K562 (cell line): ENCODE measurements around the gene PGLYRP4. TPM values are rescaled to one million over a fixed set of nuclear protein-coding genes. Genes with fewer than 3 reads are reported as not detected.

ENCODE experiments used
- ATAC-seq: fragments of 200-7000 bp; cut with Tn5 transposase; 3 replicates; pipeline ENCODE4 v1.9.1; 2020; ENCODE audit warnings: moderate library complexity
- BruUV-seq: library from RNA; stranded (reverse); fragments of 400-500 nt; replicated peaks from 2 replicates; lab custom pipeline; 2021; lab: Mats Ljungman, UMichigan
- CTCF ChIA-PET: fragments of 300-600 bp; formaldehyde crosslinking; extraction: SDS; loops from one replicate; lab custom pipeline; 2021; ENCODE audit warnings: low intra/inter-chr PET ratio; lab: Yijun Ruan, JAX
- POLR2A ChIA-PET: fragments of 300-600, 350-650 bp; sonication (Branson Sonifier 250); formaldehyde crosslinking; extraction: SDS; loops from one replicate; lab custom pipeline; 2021; ENCODE audit warnings: antibody characterized with exemption, inconsistent platforms; lab: Yijun Ruan, JAX
- DNase-seq, 4 experiments: peaks; one replicate each; pipeline versions ENCODE4 v3.0.0 to v3.0.0-alpha.2; 2011 to 2018; ENCODE audit warnings: low spot score in 3 of 4, mixed read lengths in 3 of 4; ENCODE audit errors: extremely low read depth in 1 of 4
- FAIRE-seq: peaks from 2 replicates; lab custom pipeline; 2011; peaks lifted over from hg19 to GRCh38; lab: Jason Lieb, UNC
- H2AFZ ChIP-seq: 2 replicates; pipeline ENCODE4 v1.6.0; 2011; ENCODE audit warnings: low read depth, low read length, control low read depth, inconsistent platforms
- H3K27ac ChIP-seq: fragments of 200-600 bp; 3 replicates; pipeline ENCODE4 v1.8.0; 2011; ENCODE audit warnings: low read depth, mild to moderate bottlenecking, control low read depth, inconsistent platforms, low read length, moderate library complexity, mixed read lengths; ENCODE audit errors: extremely low read depth
- H3K27me3 ChIP-seq, 2 experiments: fragments of 300-600 bp in 1 of 2; 2 replicates in 1 of 2; 3 replicates in 1 of 2; pipeline versions ENCODE4 v1.6.0 to v1.8.0; 2011; ENCODE audit warnings: inconsistent platforms in 2 of 2, low read length in 2 of 2, mild to moderate bottlenecking in 1 of 2, mixed read lengths in 1 of 2, moderate library complexity in 1 of 2; ENCODE audit not compliant: control insufficient read depth in 2 of 2, insufficient read depth in 2 of 2
- H3K36me3 ChIP-seq: fragments of 300-600 bp; 3 replicates; pipeline ENCODE4 v1.8.0; 2011; ENCODE audit warnings: mild to moderate bottlenecking, low read length, inconsistent platforms; ENCODE audit not compliant: control insufficient read depth, insufficient read depth
- H3K4me1 ChIP-seq, 2 experiments: fragments of 200-600 bp in 1 of 2; replicated peaks in 1 of 2; 2 replicates in 1 of 2; 3 replicates in 1 of 2; pipeline versions ENCODE4 v1.5.1 to v1.8.0; 2011; ENCODE audit warnings: inconsistent platforms in 2 of 2, low read length in 2 of 2, mild to moderate bottlenecking in 1 of 2, mixed read lengths in 1 of 2, moderate library complexity in 1 of 2; ENCODE audit not compliant: control insufficient read depth in 2 of 2, insufficient read depth in 2 of 2
- H3K4me2 ChIP-seq: 2 replicates; pipeline ENCODE4 v1.6.1; 2011; ENCODE audit warnings: low read length, control low read depth, inconsistent platforms, mixed read lengths; ENCODE audit not compliant: insufficient read depth
- H3K4me3 ChIP-seq: fragments of 200-600 bp; sonication (generic), shearing (Covaris generic); 2 replicates; pipeline ENCODE4 v1.5.1; 2016; ENCODE audit warnings: control low read depth, inconsistent platforms
- H3K79me2 ChIP-seq: fragments of 200-600 bp; 3 replicates; pipeline ENCODE4 v1.8.0; 2011; ENCODE audit warnings: low read length, inconsistent platforms; ENCODE audit not compliant: control insufficient read depth, insufficient read depth
- H3K9ac ChIP-seq, 2 experiments: 2 replicates each; pipeline versions ENCODE4 v1.6.0 to v1.6.1; 2011; ENCODE audit warnings: low read depth in 2 of 2, low read length in 2 of 2, control low read depth in 1 of 2, inconsistent platforms in 1 of 2, mild to moderate bottlenecking in 1 of 2, mixed read lengths in 1 of 2; ENCODE audit not compliant: insufficient read depth in 1 of 2
- H3K9me1 ChIP-seq: one replicate; pipeline ENCODE4 v1.6.0; 2011; ENCODE audit warnings: inconsistent platforms, mild to moderate bottlenecking, low read length, moderate library complexity; ENCODE audit not compliant: control insufficient read depth, insufficient read depth
- H3K9me3 ChIP-seq: replicated peaks from 2 replicates; pipeline ENCODE4 v1.5.1; 2011; ENCODE audit warnings: low read depth, low read length, inconsistent platforms; ENCODE audit not compliant: control insufficient read depth, insufficient read depth
- H4K20me1 ChIP-seq: replicated peaks from 2 replicates; pipeline ENCODE4 v1.6.1; 2011; ENCODE audit warnings: low read length, inconsistent platforms, mixed read lengths; ENCODE audit not compliant: control insufficient read depth, insufficient read depth
- AFF1 ChIP-seq, 2 experiments: fragments of 450-650 bp; IDR thresholded peaks; 2 replicates each; pipeline ENCODE4 v1.6.1; 2018; ENCODE audit warnings: mild to moderate bottlenecking in 2 of 2, low read depth in 1 of 2; ENCODE audit not compliant: partially characterized antibody in 2 of 2
- HDAC6 ChIP-seq: IDR thresholded peaks from 2 replicates; pipeline ENCODE4 v1.6.1; 2012; ENCODE audit warnings: low read depth, mild to moderate bottlenecking, control low read depth, inconsistent platforms, low read length, moderate library complexity
- ILF3 ChIP-seq: fragments of 450-650 bp; IDR thresholded peaks from 2 replicates; pipeline ENCODE4 v1.6.1; 2018; ENCODE audit warnings: antibody characterized with exemption, mild to moderate bottlenecking, moderate library complexity, borderline replicate concordance
- KAT7 ChIP-seq: sonication (generic); formaldehyde crosslinking; IDR thresholded peaks from 2 replicates; pipeline ENCODE4 v1.8.0; 2022; ENCODE audit warnings: missing genetic modification reagents, mild to moderate bottlenecking, borderline replicate concordance
- MTA1 ChIP-seq: fragments of 450-650 bp; IDR thresholded peaks from 2 replicates; pipeline ENCODE4 v1.6.1; 2017; ENCODE audit warnings: borderline replicate concordance
- PHF21A ChIP-seq: fragments of 450-650 bp; IDR thresholded peaks from 2 replicates; pipeline ENCODE4 v1.6.1; 2017; ENCODE audit warnings: low read depth, borderline replicate concordance
- SRSF3 ChIP-seq: fragments of 200-400 bp; formaldehyde crosslinking; IDR thresholded peaks from 2 replicates; pipeline ENCODE4 v1.6.1; 2016; ENCODE audit warnings: mild to moderate bottlenecking, low read length, moderate library complexity; ENCODE audit not compliant: insufficient read depth
- ZBED1 ChIP-seq: IDR thresholded peaks from 2 replicates; pipeline ENCODE4 v1.6.1; 2014
- ZBTB49 ChIP-seq: sonication (generic); formaldehyde crosslinking; IDR thresholded peaks from 2 replicates; pipeline ENCODE4 v1.8.0; 2022; ENCODE audit warnings: missing genetic modification reagents, mild to moderate bottlenecking, borderline replicate concordance
- ZNF146 ChIP-seq: IDR thresholded peaks from one replicate; pipeline ENCODE4 v1.6.1; 2018; ENCODE audit warnings: missing compliant biosample characterization; ENCODE audit not compliant: unreplicated experiment
- WGBS: fragments of 100-300 bp; shearing (Covaris generic); methylation state at CpG from one replicate; pipeline ENCODE4 v1.1.6; 2016; ENCODE audit warnings: low coverage, mixed read lengths; ENCODE audit not compliant: insufficient coverage; ENCODE audit errors: missing lambda C conversion rate; 5-methylcytosine and 5-hydroxymethylcytosine counted together
- in situ Hi-C: fragments of 300-500 bp; cut with MboI; formaldehyde crosslinking; loops from 4 replicates; pipeline ENCODE4 v1.15.0; 2018; ENCODE audit warnings: inconsistent platforms, mixed read lengths
- intact Hi-C: fragments of 100-400 bp; cut with micrococcal nuclease; formaldehyde crosslinking; loops from 2 replicates; pipeline ENCODE4 v1.14.2; 2022
- polyA plus RNA-seq, 8 experiments: library from polyadenylated mRNA; depleted of rRNA in 4 of 8; stranded (reverse) in 5 of 8; unstranded in 3 of 8; fragments of >200 nt; fragmentation: Nextera tagmentation in 2 of 8; fragmentation: Illumina TruSeq in 1 of 8; extraction: Ambion mirVana in 2 of 8; extraction: Trizol in 1 of 8; gene quantifications; 2 replicates each; pipeline versions ENCODE4 v1.2.1 to v1.2.3, GENCODE V29; 2011 to 2014; ENCODE audit warnings: inconsistent platforms in 1 of 8, missing spikeins in 1 of 8
- total RNA-seq, 7 experiments: library from RNA; depleted of rRNA in 6 of 7; stranded (reverse); fragments of >200 nt in 6 of 7; fragmentation: Illumina TruSeq in 2 of 7; extraction: Trizol in 2 of 7; gene quantifications; 2 replicates each; pipeline versions ENCODE4 v1.2.1 to v1.2.3, GENCODE V29; 2011 to 2021; ENCODE audit warnings: low replicate concordance in 1 of 7
- TF ChIP-seq, protein P1 (sequence below): fragments of 250-450 bp; sonication (Bioruptor Pico); IDR thresholded peaks from 2 replicates; pipeline ENCODE4 v1.4.0; 2020; ENCODE audit warnings: mild to moderate bottlenecking
- TF ChIP-seq, protein P2 (sequence below): sonication (generic); formaldehyde crosslinking; IDR thresholded peaks from 2 replicates; pipeline ENCODE4 v1.8.1; 2023; ENCODE audit warnings: mild to moderate bottlenecking, missing genetic modification reagents

The PGLYRP4 gene
- total and polyA plus RNA-seq, 9 of the 15 experiments (the other 6 are each of a cell fraction or from before 2014, with no cell fraction given), result 0.06 to 0.13 (median 0.11) TPM; not detected in 6

GRCh38 chr1:153371231-153371630 lies 22.6 kb upstream of the PGLYRP4 start:
- no peak for ATAC-seq
- Histone ChIP-seq H3K36me3 (no peaks in the 10 kb centered on the region), H3K27me3 (peaks cover 0 to 27% of the 10 kb centered on the region in 2 experiments; a peak in 4 of 5 replicates), H3K4me2 (no peak overlapping the region), H3K27ac (no peak overlapping the region), H3K9me1 (no peaks in the 10 kb centered on the region), H3K4me1 (no peaks in the 10 kb centered on the region), H3K9ac (no peak overlapping the region), H3K4me3 (no peak overlapping the region), H3K9me3 (no peaks in the 10 kb centered on the region), H2AFZ (no peak overlapping the region), H4K20me1 (no peaks in the 10 kb centered on the region), H3K79me2 (no peaks in the 10 kb centered on the region)
- DNase-seq, result no peak
- FAIRE-seq, result no peak
- in situ Hi-C loops (no loop called here), intact Hi-C loops (no loop called here)
- ChIA-PET CTCF (no interaction called here), POLR2A (no interaction called here)
- BruUV-seq, result no TSS peak
- 5% methylated on average over 1 of the region's 1 CpG for WGBS
- TF ChIP-seq ZBED1, result no peak
- TF ChIP-seq PHF21A, result no peak
- TF ChIP-seq, protein P1, sequence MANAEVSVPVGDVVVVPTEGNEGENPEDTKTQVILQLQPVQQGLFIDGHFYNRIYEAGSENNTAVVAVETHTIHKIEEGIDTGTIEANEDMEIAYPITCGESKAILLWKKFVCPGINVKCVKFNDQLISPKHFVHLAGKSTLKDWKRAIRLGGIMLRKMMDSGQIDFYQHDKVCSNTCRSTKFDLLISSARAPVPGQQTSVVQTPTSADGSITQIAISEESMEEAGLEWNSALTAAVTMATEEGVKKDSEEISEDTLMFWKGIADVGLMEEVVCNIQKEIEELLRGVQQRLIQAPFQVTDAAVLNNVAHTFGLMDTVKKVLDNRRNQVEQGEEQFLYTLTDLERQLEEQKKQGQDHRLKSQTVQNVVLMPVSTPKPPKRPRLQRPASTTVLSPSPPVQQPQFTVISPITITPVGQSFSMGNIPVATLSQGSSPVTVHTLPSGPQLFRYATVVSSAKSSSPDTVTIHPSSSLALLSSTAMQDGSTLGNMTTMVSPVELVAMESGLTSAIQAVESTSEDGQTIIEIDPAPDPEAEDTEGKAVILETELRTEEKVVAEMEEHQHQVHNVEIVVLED (CRISPR knock-in tag), result no peak
- TF ChIP-seq ZNF146, result no peak
- no peak for TF ChIP-seq ZBTB49 (CRISPR knock-in tag)
- no peak for TF ChIP-seq AFF1 (IDR thresholded peaks at IDR 0.05; ENCODE audit: low read depth in 1 of 2, partially characterized antibody in 2 of 2)
- no peak for TF ChIP-seq MTA1
- TF ChIP-seq ILF3, result no peak
- no peak for TF ChIP-seq HDAC6
- TF ChIP-seq SRSF3, result no peak
- no peak for TF ChIP-seq KAT7 (CRISPR knock-in tag)
- TF ChIP-seq, protein P2, sequence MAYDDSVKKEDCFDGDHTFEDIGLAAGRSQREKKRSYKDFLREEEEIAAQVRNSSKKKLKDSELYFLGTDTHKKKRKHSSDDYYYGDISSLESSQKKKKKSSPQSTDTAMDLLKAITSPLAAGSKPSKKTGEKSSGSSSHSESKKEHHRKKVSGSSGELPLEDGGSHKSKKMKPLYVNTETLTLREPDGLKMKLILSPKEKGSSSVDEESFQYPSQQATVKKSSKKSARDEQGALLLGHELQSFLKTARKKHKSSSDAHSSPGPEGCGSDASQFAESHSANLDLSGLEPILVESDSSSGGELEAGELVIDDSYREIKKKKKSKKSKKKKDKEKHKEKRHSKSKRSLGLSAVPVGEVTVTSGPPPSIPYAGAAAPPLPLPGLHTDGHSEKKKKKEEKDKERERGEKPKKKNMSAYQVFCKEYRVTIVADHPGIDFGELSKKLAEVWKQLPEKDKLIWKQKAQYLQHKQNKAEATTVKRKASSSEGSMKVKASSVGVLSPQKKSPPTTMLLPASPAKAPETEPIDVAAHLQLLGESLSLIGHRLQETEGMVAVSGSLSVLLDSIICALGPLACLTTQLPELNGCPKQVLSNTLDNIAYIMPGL (CRISPR knock-in tag), result no peak
